Stomach (tissue), 4 donors: ENCODE data around the gene SNRPD2.

Experiments
- CTCF ChIP-seq, 7 experiments: fragments of 450-650 bp in 4 of 7; fragments of 200-600 bp in 3 of 7; sonication (generic) in 3 of 7; IDR thresholded peaks; one replicate each; pipeline ENCODE4 v1.5.1; 2016 to 2019; ENCODE audit warnings: antibody characterized with exemption in 7 of 7, control low read depth in 2 of 7, mild to moderate bottlenecking in 1 of 7
- POLR2A ChIP-seq, 4 donors: fragments of 450-650 bp; IDR thresholded peaks; one replicate each; pipeline ENCODE4 v1.6.1; 2016; ENCODE audit warnings: antibody characterized with exemption in 4 of 4, control low read depth in 2 of 4, mild to moderate bottlenecking in 1 of 4, moderate library complexity in 1 of 4
- POLR2AphosphoS5 ChIP-seq, 3 donors: sonication (generic); formaldehyde crosslinking; IDR thresholded peaks; one replicate each; pipeline ENCODE4 v1.6.1; 2016; ENCODE audit warnings: antibody characterized with exemption in 3 of 3

GRCh38 chr19:45667620-45668341, 24.0 kb downstream of the SNRPD2 start, which contains the start of gene GIPR:
- TF ChIP-seq POLR2AphosphoS5 (IDR thresholded peaks at IDR 0.05) (peak in 2 of 3 donors; percentile 42 to 49), POLR2A (IDR thresholded peaks at IDR 0.05) (no peak), CTCF (IDR thresholded peaks at IDR 0.05) (no peak)
